GM12878 (cell line): Measurements from ENCODE around the gene UTP25. TPM values are rescaled to one million over a fixed set of nuclear protein-coding genes. Genes with fewer than 3 reads are reported as not detected.

Experiments
- ATAC-seq: fragments of 200-7000 bp; cut with Tn5 transposase; 3 replicates; pipeline ENCODE4 v1.9.1; 2020; ENCODE audit warnings: mild to moderate bottlenecking, moderate library complexity
- BruUV-seq: library from RNA; stranded (reverse); fragments of 400-500 nt; replicated peaks from 2 replicates; lab custom pipeline; 2021; lab: Mats Ljungman, UMichigan
- CTCF ChIA-PET: fragments of 300-600 bp; sonication (Branson Sonifier 250); formaldehyde crosslinking; extraction: SDS; loops from one replicate; lab custom pipeline; 2021; ENCODE audit warnings: inconsistent platforms; lab: Yijun Ruan, JAX
- POLR2A ChIA-PET: fragments of 350-600 bp; formaldehyde crosslinking; extraction: SDS; loops from one replicate; lab custom pipeline; 2021; ENCODE audit warnings: inconsistent platforms; lab: Charles Lee
- RAD21 ChIA-PET: fragments of 300-600 bp; sonication (Branson Sonifier 250); formaldehyde crosslinking; loops from one replicate; lab custom pipeline; 2023; ENCODE audit warnings: antibody characterized with exemption; ENCODE audit not compliant: unreplicated experiment; lab: Charles Lee
- SMC1A ChIA-PET: fragments of 300-600 bp; sonication (Branson Sonifier 250); formaldehyde crosslinking; loops from one replicate; lab custom pipeline; 2023; ENCODE audit not compliant: unreplicated experiment, uncharacterized antibody; lab: Charles Lee
- DNase-seq: peaks from one replicate; pipeline ENCODE4 v3.0.0-alpha.2; 2011; ENCODE audit warnings: low read depth, low spot score
- FAIRE-seq: peaks from 3 replicates; lab custom pipeline; 2011; peaks lifted over from hg19 to GRCh38; lab: Jason Lieb, UNC
- H2AFZ ChIP-seq: 2 replicates; pipeline ENCODE4 v1.6.0; 2011; ENCODE audit warnings: low read depth, low read length, control low read depth; ENCODE audit not compliant: control insufficient read depth
- H3K27ac ChIP-seq: 2 replicates; pipeline ENCODE4 v1.5.1; 2011; ENCODE audit warnings: control low read depth; ENCODE audit not compliant: control insufficient read depth, insufficient read depth
- H3K27me3 ChIP-seq, 2 experiments: replicated peaks in 1 of 2; 2 replicates each; pipeline versions ENCODE4 v1.6.0 to v1.6.1; 2011; ENCODE audit warnings: low read length in 1 of 2; ENCODE audit not compliant: control insufficient read depth in 2 of 2, insufficient read depth in 2 of 2
- H3K36me3 ChIP-seq, 2 experiments: 2 replicates each; pipeline ENCODE4 v1.5.1; 2011; ENCODE audit warnings: low read length in 1 of 2; ENCODE audit not compliant: control insufficient read depth in 2 of 2, insufficient read depth in 2 of 2
- H3K4me1 ChIP-seq: 2 replicates; pipeline ENCODE4 v1.6.1; 2011; ENCODE audit warnings: mild to moderate bottlenecking, low read length, moderate library complexity, mixed read lengths; ENCODE audit not compliant: control insufficient read depth, insufficient read depth
- H3K4me2 ChIP-seq: 2 replicates; pipeline ENCODE4 v1.6.0; 2011; ENCODE audit warnings: control low read depth; ENCODE audit not compliant: control insufficient read depth, insufficient read depth
- H3K4me3 ChIP-seq: fragments of 200-600 bp; sonication (generic); 2 replicates; pipeline ENCODE4 v1.5.1; 2016
- H3K79me2 ChIP-seq: 2 replicates; pipeline ENCODE4 v1.6.0; 2011; ENCODE audit warnings: low read length; ENCODE audit not compliant: control insufficient read depth, insufficient read depth
- H3K9ac ChIP-seq: 2 replicates; pipeline ENCODE4 v1.8.0; 2011; ENCODE audit warnings: low read length, control low read depth, mixed read lengths; ENCODE audit not compliant: control insufficient read depth, insufficient read depth
- H3K9me3 ChIP-seq: replicated peaks from 3 replicates; pipeline ENCODE4 v1.5.1; 2011; ENCODE audit warnings: mild to moderate bottlenecking, low read length; ENCODE audit not compliant: control insufficient read depth, insufficient read depth
- H4K20me1 ChIP-seq: 2 replicates; pipeline ENCODE4 v1.6.0; 2011; ENCODE audit not compliant: control insufficient read depth, insufficient read depth
- ASH2L ChIP-seq: fragments of 300-600, 200-600 bp; sonication (generic); IDR thresholded peaks from 2 replicates; pipeline ENCODE4 v1.6.1; 2017; ENCODE audit warnings: low read depth, mild to moderate bottlenecking, borderline replicate concordance
- CBX5 ChIP-seq: sonication (generic); IDR thresholded peaks from 2 replicates; pipeline ENCODE4 v1.6.1; 2016; ENCODE audit warnings: low read depth, moderate library complexity, mild to moderate bottlenecking, inconsistent platforms
- MTA3 ChIP-seq: IDR thresholded peaks from 2 replicates; pipeline ENCODE4 v1.6.1; 2012; ENCODE audit warnings: low read length, inconsistent platforms, borderline replicate concordance
- MXI1 ChIP-seq: fragments of 150-350 bp; IDR thresholded peaks from 2 replicates; pipeline ENCODE4 v1.6.1; 2011; ENCODE audit warnings: low read depth, mild to moderate bottlenecking, inconsistent platforms, low read length, improper control_type of control experiment
- NFYA ChIP-seq: IDR thresholded peaks from 2 replicates; pipeline ENCODE4 v1.6.1; 2011; ENCODE audit warnings: low read depth, mild to moderate bottlenecking, low read length, improper control_type of control experiment, borderline replicate concordance
- NR2F1 ChIP-seq: fragments of 450-650 bp; conservative IDR thresholded peaks from 2 replicates; pipeline ENCODE4 v1.6.1; 2017; ENCODE audit warnings: mild to moderate bottlenecking
- RELB ChIP-seq: fragments of 450-650 bp; IDR thresholded peaks from 2 replicates; pipeline ENCODE4 v1.6.1; 2017; ENCODE audit warnings: low read depth, mild to moderate bottlenecking, moderate library complexity
- SPI1 ChIP-seq: IDR thresholded peaks from 2 replicates; pipeline ENCODE4 v1.6.1; 2011; ENCODE audit warnings: low read depth, mild to moderate bottlenecking, low read length, moderate library complexity, borderline replicate concordance; ENCODE audit not compliant: insufficient read depth
- ZBTB4 ChIP-seq: fragments of 450-650 bp; formaldehyde crosslinking; IDR thresholded peaks from 2 replicates; pipeline ENCODE4 v1.4.0; 2022; ENCODE audit warnings: mild to moderate bottlenecking, moderate library complexity
- ZNF274 ChIP-seq: IDR thresholded peaks from one replicate; pipeline ENCODE4 v1.8.0; 2011; ENCODE audit not compliant: insufficient read length, insufficient read depth
- WGBS: methylation state at CpG from one replicate; pipeline ENCODE4 v1.1.6; 2016; ENCODE audit warnings: low lambda C conversion rate; ENCODE audit not compliant: insufficient replicate concordance, insufficient coverage; ENCODE audit errors: missing lambda C conversion rate; 5-methylcytosine and 5-hydroxymethylcytosine counted together
- in situ Hi-C: fragments of 300-500 bp; cut with MboI; formaldehyde crosslinking; loops from 9 replicates; pipeline ENCODE4 v1.14.3; 2018; ENCODE audit warnings: mixed read lengths
- intact Hi-C: fragments of 100-400 bp; cut with micrococcal nuclease; formaldehyde crosslinking; loops from one replicate; pipeline ENCODE4 v1.14.2; 2022; ENCODE audit not compliant: unreplicated experiment
- polyA plus RNA-seq, 11 experiments: library from polyadenylated mRNA; depleted of rRNA in 4 of 11; unstranded in 6 of 11; stranded (reverse) in 5 of 11; fragments of >200 nt; fragmentation: Nextera tagmentation in 4 of 11; fragmentation: Illumina TruSeq in 1 of 11; extraction: Ambion mirVana in 4 of 11; extraction: Trizol in 1 of 11; gene quantifications; 1 replicate in 1 of 11; 2 replicates in 10 of 11; pipeline versions ENCODE4 v1.2.1 to v1.2.3, GENCODE V29; 2011 to 2016; ENCODE audit warnings: inconsistent platforms in 2 of 11, missing spikeins in 2 of 11, low read depth in 1 of 11
- total RNA-seq, 4 experiments: library from RNA; depleted of rRNA in 3 of 4; stranded (reverse); fragments of >200 nt in 3 of 4; fragmentation: Illumina TruSeq in 1 of 4; extraction: Trizol in 1 of 4; gene quantifications; 2 replicates each; pipeline versions ENCODE4 v1.2.1 to v1.2.3, GENCODE V29; 2013 to 2021
- TF ChIP-seq, protein P1 (sequence below): IDR thresholded peaks from 2 replicates; pipeline ENCODE4 v1.6.1; 2012; ENCODE audit warnings: mild to moderate bottlenecking, low read depth, low read length

The UTP25 gene
- total and polyA plus RNA-seq, 10 of the 15 experiments (the other 5 are each of a cell fraction or from before 2014, with no cell fraction given) = 3.0 to 13.3 (median 8.5) TPM

DNA sequence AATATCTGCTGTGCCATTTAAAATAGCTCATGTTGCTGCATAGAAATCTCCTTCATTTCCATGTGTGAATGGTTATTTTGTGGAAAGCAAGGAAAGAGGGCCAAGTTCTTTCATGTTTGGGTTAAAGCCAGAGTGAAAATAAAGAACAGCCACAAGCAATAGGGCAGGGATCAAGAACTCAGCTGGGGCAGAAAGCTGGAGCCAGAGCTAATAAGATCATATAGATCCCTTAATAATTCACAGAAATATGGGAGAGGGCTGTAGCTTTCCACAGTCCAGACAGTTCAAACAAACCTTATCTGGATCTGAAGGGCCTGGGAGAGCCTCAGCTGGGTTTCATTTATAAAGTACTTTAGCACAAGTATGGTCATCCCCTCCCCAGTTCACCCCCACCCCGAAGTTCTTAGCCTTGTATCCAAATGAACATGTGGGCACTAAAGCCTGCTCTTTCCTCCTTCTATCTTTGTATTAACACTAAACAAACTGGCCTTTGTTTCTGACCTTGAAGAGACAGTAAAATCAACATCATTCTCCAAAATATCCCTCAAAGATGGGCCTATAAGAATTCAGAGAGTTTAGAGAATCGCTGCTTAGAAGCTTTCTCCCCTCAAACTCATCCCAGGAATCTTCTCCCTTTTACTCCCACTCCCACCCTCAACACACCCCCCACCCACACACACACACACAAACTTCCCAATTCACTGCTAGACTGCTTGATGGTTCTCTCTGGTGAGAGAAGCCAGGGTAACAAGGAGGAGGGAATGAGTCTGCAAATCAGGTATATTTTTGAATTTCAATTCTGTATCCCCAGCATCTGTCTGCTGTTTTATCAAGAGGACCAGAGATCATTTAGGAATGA lies 41.7 kb downstream of the UTP25 start:
- in situ Hi-C loops (loop anchor here (5.0 kb wide), 1 partner anchor 443 kb away; no protein-coding TSS in a partner anchor), intact Hi-C loops (no loop called here)
- no peaks in the 10 kb centered on the region for H3K36me3 ChIP-seq
- H3K27ac ChIP-seq = no peak overlapping the region
- no peaks in the 10 kb centered on the region for H3K9me3 ChIP-seq
- H4K20me1 ChIP-seq = no peaks in the 10 kb centered on the region
- no peak overlapping the region for H3K9ac ChIP-seq
- POLR2A ChIA-PET = no interaction called here
- RAD21 ChIA-PET = no interaction called here
- TF ChIP-seq MXI1 = no peak
- TF ChIP-seq CBX5 = no peak
- TF ChIP-seq NR2F1 = no peak
- TF ChIP-seq, protein P1, sequence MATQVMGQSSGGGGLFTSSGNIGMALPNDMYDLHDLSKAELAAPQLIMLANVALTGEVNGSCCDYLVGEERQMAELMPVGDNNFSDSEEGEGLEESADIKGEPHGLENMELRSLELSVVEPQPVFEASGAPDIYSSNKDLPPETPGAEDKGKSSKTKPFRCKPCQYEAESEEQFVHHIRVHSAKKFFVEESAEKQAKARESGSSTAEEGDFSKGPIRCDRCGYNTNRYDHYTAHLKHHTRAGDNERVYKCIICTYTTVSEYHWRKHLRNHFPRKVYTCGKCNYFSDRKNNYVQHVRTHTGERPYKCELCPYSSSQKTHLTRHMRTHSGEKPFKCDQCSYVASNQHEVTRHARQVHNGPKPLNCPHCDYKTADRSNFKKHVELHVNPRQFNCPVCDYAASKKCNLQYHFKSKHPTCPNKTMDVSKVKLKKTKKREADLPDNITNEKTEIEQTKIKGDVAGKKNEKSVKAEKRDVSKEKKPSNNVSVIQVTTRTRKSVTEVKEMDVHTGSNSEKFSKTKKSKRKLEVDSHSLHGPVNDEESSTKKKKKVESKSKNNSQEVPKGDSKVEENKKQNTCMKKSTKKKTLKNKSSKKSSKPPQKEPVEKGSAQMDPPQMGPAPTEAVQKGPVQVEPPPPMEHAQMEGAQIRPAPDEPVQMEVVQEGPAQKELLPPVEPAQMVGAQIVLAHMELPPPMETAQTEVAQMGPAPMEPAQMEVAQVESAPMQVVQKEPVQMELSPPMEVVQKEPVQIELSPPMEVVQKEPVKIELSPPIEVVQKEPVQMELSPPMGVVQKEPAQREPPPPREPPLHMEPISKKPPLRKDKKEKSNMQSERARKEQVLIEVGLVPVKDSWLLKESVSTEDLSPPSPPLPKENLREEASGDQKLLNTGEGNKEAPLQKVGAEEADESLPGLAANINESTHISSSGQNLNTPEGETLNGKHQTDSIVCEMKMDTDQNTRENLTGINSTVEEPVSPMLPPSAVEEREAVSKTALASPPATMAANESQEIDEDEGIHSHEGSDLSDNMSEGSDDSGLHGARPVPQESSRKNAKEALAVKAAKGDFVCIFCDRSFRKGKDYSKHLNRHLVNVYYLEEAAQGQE = no peak
- TF ChIP-seq ZNF274 = no peak
- TF ChIP-seq NFYA = no peak
- TF ChIP-seq SPI1 = no peak
- no peak for TF ChIP-seq ASH2L
- TF ChIP-seq ZBTB4 (CRISPR knock-in tag) = no peak
- TF ChIP-seq RELB = no peak
- no peak for TF ChIP-seq MTA3
- 0% methylated on average over 2 of the region's 2 CpGs for WGBS
- DNase-seq (no peak), ATAC-seq (no peak), FAIRE-seq (no peak)
- SMC1A ChIA-PET = interaction anchor here (0.8 kb wide), 1 partner anchor 9 kb away, joined by 3 read pairs; no protein-coding TSS in a partner anchor
- no peak overlapping the region for H3K4me3 ChIP-seq
- CTCF ChIA-PET = interaction anchor here (2.9 kb wide), 1 partner anchor 9 kb away, joined by 11 read pairs; no protein-coding TSS in a partner anchor
- H2AFZ ChIP-seq = no peak overlapping the region
- no peaks in the 10 kb centered on the region for H3K79me2 ChIP-seq
- H3K4me1 ChIP-seq = no peaks in the 10 kb centered on the region
- H3K4me2 ChIP-seq = no peak overlapping the region
- no peaks in the 10 kb centered on the region for H3K27me3 ChIP-seq
- BruUV-seq = no TSS peak
